Measurements from ENCODE around the gene CYS1.
"Not testable (repeated sequence)": the region's sequence is repeated elsewhere in the genome, so short reads cannot be mapped to it uniquely, and the experiment has no call there.

Gene CYS1

GRCh38 chr2:10012963-10013461 is 67.2 kb downstream of the CYS1 start:
- DNase-seq (ENCODE audit: low read depth): no peak

- DNase-seq (ENCODE audit: low read depth): not testable (repeated sequence)
Observed at GRCh38 chr2:10012366-10012962, 67.7 kb downstream of the CYS1 start.

- DNase-seq (ENCODE audit: low read depth): not testable (repeated sequence)
Observed at GRCh38 chr2:10011606-10012325, 68.4 kb downstream of the CYS1 start.

GRCh38 chr2:10010861-10011605 is 69.2 kb downstream of the CYS1 start:
- DNase-seq (ENCODE audit: low read depth): not testable (repeated sequence)

- DNase-seq (ENCODE audit: low read depth): no peak
Observed at GRCh38 chr2:10009811-10010781, 70.1 kb downstream of the CYS1 start.

- DNase-seq (ENCODE audit: low read depth): no peak
Observed at GRCh38 chr2:10009271-10009810, 70.9 kb downstream of the CYS1 start.

GRCh38 chr2:10008809-10009176 is 71.4 kb downstream of the CYS1 start:
- DNase-seq (ENCODE audit: low read depth): no peak

- DNase-seq (ENCODE audit: low read depth): no peak
Observed at GRCh38 chr2:10007921-10008808, 72.0 kb downstream of the CYS1 start.

- no peak for DNase-seq (ENCODE audit: low read depth)
Observed at GRCh38 chr2:10007435-10007834, 72.8 kb downstream of the CYS1 start.
